NCI-H2227 (cell line): ENCODE results near the gene NLRP9.
"Not testable (repeated sequence)": the region's sequence is repeated elsewhere in the genome, so short reads cannot be mapped to it uniquely, and the experiment has no call there.

Experiments used
- DNase-seq: peaks from one replicate; lab custom pipeline; 2025; ENCODE audit not compliant: unreplicated experiment; lab: John Stamatoyannopoulos, UW

Gene NLRP9

DNA sequence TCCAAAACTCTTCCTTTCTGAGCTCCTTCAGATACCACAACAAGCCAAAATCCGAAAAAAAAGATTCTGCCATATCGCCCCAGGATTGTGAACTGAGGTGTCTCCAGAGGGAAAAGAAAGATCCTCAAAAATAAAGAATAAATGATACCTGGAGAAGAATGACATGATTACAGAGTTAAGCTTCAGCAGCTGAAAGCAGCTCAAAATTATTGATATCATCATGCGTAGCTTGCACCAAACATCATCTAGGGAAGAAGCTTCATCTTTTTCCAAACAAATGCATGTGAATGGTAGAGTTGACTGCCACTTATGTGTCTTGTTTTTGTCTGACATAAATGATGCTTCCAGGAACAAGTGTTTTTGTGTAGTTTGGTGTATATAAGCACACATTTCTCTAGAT, at the start of gene NLRP9:
Gene NLRP9, minus strand, starts transcription at position 101 of the 400 bp plus-strand sequence. Its CDS starts 28 bp downstream, at position 73.
- DNase-seq: no peak

DNA sequence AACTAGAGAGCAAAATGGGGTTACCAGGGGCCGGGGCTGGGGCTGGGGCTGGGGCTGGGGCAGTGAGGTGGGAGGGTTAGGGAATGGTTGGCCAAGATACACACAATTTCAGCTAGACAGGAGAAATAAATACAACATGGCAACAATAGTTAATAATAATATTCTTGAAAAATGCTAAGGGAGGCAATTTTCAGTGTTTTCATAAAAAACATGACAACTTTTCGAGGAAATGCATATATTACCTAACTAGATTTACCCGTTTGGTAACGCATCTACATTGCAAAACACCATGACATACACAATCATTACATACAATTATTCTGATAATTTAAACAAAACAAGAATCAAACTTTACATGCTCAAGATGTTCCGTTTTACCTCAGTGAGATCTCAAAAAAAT, 42.9 kb upstream of the NLRP9 start:
- no peak for DNase-seq

DNA sequence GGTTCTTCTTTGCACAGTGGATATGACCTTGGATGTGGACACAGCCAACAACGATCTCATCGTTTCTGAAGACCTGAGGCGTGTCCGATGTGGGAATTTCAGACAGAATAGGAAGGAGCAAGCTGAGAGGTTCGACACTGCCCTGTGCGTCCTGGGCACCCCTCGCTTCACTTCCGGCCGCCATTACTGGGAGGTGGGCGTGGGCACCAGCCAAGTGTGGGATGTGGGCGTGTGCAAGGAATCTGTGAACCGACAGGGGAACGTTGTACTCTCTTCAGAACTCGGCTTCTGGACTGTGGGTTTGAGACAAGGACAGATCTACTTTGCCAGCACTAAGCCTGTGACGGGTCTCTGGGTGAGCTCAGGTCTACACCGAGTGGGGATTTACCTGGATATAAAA, 40.1 kb upstream of the NLRP9 start:
- no peak for DNase-seq

DNA sequence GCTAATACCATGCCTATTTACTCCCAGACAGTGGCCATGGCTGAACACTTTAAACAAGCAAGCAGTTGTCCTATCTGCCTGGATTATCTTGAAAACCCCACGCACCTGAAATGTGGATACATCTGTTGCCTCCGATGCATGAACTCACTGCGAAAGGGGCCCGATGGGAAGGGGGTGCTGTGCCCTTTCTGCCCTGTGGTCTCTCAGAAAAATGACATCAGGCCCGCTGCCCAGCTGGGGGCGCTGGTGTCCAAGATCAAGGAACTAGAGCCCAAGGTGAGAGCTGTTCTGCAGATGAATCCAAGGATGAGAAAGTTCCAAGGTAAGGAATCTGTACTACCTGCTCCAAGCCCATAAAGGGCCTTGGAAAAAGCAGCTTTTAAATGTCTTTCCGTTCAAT, 39.3 kb upstream of the NLRP9 start:
- DNase-seq: peak; percentile 26

DNA sequence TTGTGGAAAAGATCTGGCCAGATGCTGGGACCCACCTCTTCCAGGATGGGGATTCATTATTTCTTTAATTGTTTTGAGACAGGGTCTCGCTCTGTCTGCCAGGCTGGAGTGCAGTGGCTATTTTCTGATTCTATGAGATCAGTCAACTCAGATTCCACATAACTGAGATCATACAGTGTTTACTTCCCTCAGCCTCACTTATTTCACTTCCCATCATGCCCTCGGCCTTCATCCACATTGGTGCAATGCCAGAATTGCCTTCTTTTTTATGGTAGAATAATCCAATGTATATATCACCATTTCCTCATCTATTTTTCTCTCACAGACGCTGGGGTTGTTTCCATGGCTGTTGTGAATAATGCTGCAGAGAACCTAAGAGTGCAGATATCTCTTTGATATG, 31.4 kb upstream of the NLRP9 start:
- not testable (repeated sequence) for DNase-seq

DNA sequence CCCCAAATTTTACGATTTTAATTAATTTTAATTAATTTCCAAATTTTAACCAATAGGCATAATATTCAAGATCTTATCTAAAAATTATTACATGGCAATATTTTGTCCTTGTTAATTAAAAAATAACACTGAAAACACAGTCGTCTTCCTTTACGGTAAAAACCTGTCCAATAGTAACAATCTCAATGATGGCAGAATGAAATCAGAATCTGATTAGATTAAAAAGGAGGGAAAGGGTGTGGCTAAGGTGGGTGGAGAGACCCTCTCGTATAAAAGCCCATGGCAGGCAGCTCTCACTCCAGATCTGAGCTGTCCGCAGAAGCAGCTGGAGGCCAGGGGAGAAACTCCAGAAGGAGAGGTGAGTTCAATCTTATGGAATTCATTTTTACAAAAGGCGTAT, 30.6 kb upstream of the NLRP9 start, which contains the start of gene RFPL4AL1:
Gene RFPL4AL1, plus strand, starts transcription at position 301 of the 400 bp plus-strand sequence. CDS start 2,687 bp downstream, outside the sequence.
- not testable (repeated sequence) for DNase-seq

DNA sequence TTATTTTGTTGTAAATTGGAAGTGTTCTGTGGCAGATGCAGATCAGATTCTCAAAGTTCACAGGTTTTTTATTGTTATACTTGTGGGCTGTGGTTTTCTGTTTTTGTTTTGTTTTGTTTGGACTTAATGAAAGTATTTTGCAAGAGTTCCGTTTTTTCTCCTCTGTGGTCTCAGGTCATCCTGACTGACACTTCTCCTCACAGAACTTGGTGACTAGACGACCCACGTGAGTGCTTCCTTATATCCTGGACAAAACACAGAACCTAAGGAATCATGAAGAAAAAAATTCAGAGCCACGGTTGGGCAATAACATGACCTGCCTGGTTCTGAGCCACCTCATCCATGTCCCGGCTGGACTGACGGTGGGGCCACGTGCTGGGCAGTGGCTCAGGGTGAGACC, 28.3 kb upstream of the NLRP9 start:
- DNase-seq: no peak

DNA sequence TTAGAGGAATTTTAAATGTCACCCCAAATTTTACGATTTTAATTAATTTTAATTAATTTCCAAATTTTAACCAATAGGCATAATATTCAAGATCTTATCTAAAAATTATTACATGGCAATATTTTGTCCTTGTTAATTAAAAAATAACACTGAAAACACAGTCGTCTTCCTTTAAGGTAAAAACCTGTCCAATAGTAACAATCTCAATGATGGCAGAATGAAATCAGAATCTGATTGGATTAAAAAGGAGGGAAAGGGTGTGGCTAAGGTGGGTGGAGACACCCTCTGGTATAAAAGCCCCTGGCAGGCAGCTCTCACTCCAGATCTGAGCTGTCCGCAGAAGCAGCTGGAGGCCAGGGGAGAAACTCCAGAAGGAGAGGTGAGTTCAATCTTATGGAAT, 20.6 kb upstream of the NLRP9 start, which contains the start of gene RFPL4A:
Gene RFPL4A, plus strand, starts transcription at position 301 of the 400 bp plus-strand sequence. CDS start 2,704 bp downstream, outside the sequence.
- not testable (repeated sequence) for DNase-seq

DNA sequence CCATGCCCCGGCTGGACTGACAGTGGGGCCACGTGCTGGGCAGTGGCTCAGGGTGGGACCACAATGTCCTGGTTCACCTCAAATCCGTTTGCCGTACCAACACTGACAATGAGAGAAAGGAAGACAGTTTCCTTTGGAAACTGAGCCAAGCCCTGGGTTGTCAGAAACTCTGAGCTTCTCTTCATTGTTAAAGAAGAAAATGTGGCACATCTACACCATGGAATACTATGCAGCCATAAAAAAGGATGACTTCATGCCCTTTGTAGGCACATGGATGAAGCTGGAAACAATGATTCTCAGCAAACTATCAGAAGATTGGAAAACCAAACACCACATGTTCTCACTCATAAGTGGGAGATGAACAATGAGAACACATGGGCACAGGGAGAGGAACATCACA, 18.6 kb upstream of the NLRP9 start:
- DNase-seq: not testable (repeated sequence)

DNA sequence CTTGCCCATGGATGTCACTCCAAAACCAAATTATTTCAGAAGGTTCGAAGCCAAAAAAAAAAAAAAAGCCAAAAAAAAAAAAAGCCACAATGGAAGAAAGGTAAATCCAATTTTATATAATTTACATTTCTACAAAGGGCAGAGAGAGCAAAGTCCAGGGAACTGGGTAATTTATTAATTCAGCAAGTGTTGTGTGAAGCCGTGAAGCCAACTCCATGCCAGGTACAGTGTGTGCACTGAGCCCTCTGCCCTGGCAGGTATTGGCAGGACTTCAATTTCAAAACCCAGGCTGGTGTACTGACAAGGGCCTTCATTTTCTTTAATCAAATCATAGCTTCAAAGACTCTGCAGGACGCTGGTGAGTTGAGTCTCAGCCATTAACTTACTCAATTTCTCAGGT, 15.2 kb upstream of the NLRP9 start:
- DNase-seq: no peak

DNA sequence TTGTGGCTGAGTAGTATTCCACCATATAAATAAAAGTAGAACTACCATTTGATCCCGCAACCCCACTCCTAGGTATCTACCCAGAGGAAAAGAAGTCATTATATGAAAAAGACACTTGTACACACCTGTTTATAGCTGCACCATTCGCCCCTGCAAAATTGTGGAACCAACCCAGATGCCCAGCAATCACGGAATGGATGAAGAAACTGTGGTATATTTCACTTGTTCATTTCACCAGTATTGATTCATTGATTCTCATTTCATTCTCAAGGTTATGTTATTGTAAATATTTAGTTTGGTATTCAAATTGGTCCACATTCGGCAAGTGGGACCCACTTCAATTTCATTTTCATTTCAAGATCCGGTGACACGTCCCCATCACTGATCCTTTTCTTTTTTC, 12.5 kb upstream of the NLRP9 start:
- no peak for DNase-seq

DNA sequence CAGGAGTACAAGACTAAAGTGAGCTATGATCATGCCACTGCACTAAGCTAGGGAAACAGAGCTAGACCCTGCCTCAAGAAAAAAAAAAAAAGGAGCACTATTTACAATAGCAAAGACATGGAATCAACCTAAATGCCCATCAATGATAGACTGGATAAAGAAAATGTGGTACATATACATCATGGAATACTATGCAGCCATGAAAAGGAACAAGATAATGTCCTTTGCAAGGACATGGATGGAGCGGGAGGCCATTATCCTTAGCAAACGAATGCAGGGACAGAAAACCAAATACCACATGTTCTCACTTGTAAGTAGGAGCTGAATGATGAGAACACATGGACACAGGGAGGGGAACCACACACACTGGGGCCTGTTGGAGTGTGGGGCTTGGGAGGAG, 7.8 kb downstream of the NLRP9 start:
- DNase-seq: not testable (repeated sequence)

DNA sequence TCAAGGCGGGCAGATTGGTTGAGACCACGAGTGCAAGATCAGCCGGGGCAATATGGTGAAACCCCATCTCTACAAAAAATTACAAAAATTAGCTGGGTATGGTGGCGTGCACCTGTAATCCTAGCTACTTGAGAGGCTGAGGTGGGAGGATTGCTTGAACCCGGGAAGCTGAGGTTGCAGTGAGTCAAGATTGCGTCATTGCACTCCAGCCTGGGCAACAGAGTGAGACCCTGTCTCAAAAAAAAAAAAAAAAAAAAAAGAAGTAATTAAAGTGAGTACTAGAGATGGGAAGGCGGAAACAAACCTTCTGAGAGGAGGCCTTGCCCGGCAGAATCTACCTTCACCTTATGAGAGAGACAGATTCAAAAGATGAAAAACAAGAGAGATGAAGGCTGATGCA, 14.7 kb downstream of the NLRP9 start:
- DNase-seq: no peak

DNA sequence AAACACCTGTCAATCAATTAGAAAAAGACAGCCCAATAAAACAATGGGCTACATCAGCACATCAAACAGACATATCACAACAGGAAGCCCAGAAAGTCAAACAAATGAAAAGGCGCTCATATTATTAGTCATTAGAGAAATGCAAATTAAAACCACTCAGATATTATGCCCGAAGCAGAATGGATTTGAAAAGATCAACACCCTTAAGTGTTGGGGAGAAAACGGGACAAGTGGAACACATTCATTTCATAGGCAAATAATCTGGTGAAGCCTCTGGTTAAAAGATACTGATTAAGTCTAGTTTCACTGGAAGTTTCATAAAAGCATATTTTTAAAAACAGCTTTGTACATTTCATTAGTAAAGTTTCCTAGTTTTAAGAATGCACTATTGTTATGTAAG, 17.4 kb downstream of the NLRP9 start:
- no peak for DNase-seq

DNA sequence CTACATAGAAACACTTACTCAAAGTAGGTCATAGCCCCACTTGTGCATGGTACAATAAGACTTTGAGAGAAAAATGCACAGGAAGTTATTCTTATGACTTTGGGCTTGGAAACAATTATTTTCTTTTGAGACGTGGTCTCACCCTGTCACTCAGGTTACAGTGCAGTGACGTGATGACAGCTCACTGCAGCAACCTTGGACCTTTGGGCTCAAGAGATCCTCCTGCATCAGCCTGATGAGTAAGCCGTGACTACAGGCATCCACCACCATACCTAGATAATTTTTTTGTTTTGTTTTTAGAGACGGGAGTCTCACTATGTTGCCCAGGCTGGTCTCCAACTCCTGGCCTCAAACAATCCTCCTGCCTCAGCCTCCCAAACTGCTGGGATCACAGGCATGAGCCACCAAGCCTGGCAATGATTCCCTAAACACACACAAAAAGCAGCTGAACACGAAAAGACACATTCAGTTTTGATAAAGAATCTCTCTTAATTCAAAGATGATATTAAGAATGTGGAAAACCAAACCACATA, 17.9 kb downstream of the NLRP9 start:
- DNase-seq: no peak

DNA sequence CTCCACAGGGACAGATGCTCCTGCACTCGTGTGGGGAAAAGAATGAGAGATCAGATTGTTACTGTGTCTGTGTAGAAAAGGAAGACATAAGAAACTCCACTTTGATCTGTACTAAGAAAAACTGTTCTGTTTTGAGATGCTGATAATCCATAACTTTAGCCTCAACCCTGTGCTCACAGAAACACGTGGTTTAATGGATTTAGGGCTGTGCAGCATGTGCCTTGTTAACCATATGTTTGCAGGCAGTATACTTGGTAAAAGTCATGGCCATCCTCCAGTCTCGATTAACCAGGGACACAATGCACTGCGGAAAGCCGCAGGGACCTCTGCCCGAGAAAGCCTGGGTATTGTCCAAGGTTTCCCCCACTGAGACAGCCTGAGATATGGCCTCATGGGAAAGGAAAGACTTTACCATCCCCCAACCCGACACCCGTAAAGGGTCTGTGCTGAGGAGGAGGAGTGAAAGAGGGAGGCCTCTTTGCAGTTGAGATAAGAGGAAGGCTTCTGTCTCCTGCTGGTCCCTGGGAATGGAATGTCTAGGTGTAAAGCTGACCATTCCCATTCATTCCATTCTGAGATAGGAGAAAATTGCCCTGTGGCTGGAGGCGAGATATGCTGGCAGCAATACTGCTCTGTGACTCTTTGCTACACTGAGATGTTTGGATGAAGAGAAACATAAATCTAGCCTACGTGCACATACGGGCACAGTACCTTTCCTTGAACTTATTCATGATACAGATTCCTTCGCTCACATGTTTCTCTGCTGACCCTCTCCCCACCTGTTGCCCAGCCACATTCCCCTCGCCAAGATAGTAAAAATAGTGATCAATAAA, 20.1 kb downstream of the NLRP9 start:
- not testable (repeated sequence) for DNase-seq

DNA sequence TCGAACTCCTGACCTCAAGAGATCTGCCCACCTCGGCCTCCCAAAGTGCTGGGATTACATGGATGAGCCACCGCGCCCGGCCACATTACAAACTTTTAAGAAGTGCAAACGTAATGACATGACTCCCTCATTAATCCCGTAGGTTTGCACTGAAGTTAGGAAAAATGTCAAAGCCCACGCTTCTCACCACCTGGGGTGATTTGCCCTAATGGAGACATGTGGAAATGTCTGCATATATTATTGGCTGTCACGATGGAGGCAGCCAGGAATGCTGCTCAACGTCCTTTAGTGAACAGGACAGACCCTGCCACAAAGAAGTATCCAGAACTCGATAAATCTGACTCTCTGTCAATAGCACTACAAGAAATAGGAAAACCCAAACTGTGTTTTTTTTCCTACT, 21.0 kb downstream of the NLRP9 start:
- DNase-seq: no peak

DNA sequence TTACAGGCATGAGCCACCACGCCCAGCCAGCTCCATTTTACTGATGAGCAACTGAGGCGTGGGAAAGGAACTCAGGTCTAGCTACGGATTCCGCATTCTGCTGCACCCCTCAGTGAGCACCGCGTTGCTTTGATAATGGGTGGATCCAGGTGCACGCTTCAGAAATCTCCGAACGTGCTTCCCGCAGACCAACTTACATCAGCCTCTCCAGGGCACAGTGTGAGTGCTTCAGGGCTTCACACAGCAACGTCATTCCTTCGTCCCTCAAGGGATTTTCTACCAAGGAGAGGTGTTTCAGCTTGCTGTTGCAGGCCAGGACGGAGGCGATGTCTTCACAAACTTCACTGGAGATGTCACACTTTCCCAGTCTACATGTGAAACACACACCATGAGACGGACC, 21.7 kb downstream of the NLRP9 start:
- DNase-seq: no peak

DNA sequence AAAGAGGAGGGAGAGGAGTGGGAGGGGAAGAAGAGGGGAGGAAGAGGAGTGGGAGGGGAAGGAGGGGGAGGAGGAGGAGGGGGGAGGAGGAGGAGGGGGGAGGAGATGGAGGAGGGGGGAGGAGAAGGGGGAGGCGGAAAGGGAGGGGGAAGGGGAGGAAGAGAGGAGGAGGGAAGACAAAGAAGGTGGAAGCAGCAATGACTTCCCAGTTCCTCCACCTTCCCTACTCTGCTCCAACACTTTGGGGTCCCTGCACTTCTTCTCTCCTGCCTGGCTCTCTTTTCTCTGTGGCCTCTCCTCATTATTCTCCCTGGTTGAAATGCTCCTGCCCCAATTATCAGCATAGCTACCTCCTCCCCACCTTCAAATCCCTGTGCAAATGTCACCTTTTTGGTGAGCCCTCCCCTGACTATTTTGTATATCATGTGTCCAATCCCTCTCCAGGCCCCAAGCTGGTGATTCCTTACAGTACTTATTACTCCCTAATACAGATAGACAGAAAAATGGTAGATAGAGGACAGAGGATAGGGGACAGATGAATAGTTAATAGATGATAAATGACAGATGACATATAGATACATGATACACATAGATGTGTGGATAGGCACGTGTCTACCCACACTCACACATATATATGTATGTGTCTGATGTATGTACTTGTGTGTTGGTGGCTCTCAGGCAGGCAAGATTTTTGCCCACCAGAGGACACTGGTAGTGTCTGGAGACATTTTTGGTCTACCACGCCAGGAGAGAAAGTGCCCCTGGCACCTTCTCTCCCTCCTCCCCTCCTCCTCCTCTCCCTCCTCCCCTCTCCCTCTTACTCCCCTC, 25.2 kb downstream of the NLRP9 start:
- no peak for DNase-seq

DNA sequence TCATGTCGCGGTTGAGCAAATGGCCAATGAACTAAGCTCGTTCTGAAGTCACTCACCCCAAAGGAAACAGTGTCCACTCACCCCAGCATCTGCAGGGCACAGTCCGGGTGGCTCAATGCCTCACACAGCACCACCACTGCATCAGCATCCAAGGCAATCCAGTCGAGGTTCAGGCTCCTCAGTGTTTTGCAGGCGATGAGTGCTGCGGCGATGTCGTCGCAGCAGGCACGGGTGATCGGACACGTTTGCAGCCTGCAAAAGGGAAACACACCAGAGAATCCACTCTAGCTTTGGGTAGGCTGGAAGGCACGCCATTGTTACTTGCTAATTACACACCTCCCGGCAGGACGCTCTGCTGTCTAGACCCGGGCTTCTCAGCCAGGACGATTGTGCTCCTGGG, 26.5 kb downstream of the NLRP9 start:
- DNase-seq: no peak

DNA sequence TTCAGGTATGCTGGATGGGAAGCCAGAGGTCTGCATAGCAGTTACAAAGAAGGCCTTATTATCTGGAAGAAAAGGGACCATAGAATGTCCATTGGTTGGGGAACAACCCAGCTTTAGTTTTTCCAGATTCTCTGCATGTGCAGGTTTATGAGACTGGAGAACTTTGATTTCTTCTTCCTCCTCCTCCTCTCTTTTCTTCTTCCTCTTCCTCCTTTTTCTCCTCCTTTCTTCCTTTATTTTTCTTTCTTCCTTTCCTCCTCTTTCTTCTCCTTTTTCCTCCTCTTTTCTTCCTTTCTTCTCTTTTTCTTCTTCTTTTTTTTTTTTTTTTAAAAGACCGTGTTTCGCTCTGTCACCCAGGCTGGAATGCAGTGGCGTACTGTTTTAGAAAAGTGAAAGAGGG, 32.2 kb downstream of the NLRP9 start:
- no peak for DNase-seq
